IMR-90 (cell line): ENCODE measurements around the gene HACL1. TPM values are rescaled to one million over a fixed set of nuclear protein-coding genes. Genes with fewer than 3 reads are reported as not detected.

Experiments
- ATAC-seq: fragments of 200-7000 bp; cut with Tn5 transposase; 2 replicates; pipeline ENCODE4 v1.9.1; 2020; ENCODE audit warnings: low read depth, mild to moderate bottlenecking, moderate library complexity
- BruUV-seq: library from RNA; stranded (reverse); fragments of 400-500 nt; replicated peaks from 2 replicates; lab custom pipeline; 2021; lab: Mats Ljungman, UMichigan
- CTCF ChIA-PET: fragments of 300-600 bp; formaldehyde crosslinking; extraction: SDS; loops from one replicate; lab custom pipeline; 2021; ENCODE audit warnings: antibody characterized with exemption; lab: Yijun Ruan, JAX
- POLR2A ChIA-PET: fragments of 300-600 bp; sonication (Branson Sonifier 250); formaldehyde crosslinking; loops from one replicate; lab custom pipeline; 2022; ENCODE audit warnings: antibody characterized with exemption; ENCODE audit not compliant: unreplicated experiment; lab: Charles Lee
- DNase-seq: peaks from one replicate; pipeline ENCODE4 v3.0.0; 2013
- H2AFZ ChIP-seq: replicated peaks from 2 replicates; pipeline ENCODE3; 2013; ENCODE audit warnings: low read length, mild to moderate bottlenecking; ENCODE audit not compliant: poor library complexity
- H2AK5ac ChIP-seq: 2 replicates; pipeline ENCODE4 v1.6.1; 2013; ENCODE audit warnings: low read depth, low read length, inconsistent platforms
- H2AK9ac ChIP-seq: replicated peaks from 2 replicates; pipeline ENCODE3; 2013; ENCODE audit warnings: mild to moderate bottlenecking, low read depth, low read length, moderate library complexity; ENCODE audit not compliant: poor library complexity
- H2BK120ac ChIP-seq: 2 replicates; pipeline ENCODE4 v1.6.1; 2013; ENCODE audit warnings: low read depth, low read length, inconsistent platforms
- H2BK15ac ChIP-seq: 3 replicates; pipeline ENCODE4 v1.6.1; 2013; ENCODE audit warnings: low read depth, low read length, inconsistent platforms
- H2BK20ac ChIP-seq: 2 replicates; pipeline ENCODE4 v1.6.1; 2013; ENCODE audit warnings: low read depth, mild to moderate bottlenecking, inconsistent platforms, low read length, moderate library complexity
- H2BK5ac ChIP-seq: 2 replicates; pipeline ENCODE4 v1.6.1; 2013; ENCODE audit warnings: mild to moderate bottlenecking, low read depth, low read length, inconsistent platforms; ENCODE audit not compliant: poor library complexity, severe bottlenecking
- H3K14ac ChIP-seq: replicated peaks from 2 replicates; pipeline ENCODE4 v1.6.1; 2013; ENCODE audit warnings: low read depth, low read length, inconsistent platforms
- H3K18ac ChIP-seq: 2 replicates; pipeline ENCODE4 v1.6.1; 2013; ENCODE audit warnings: low read depth, low read length, control low read depth
- H3K23ac ChIP-seq: 2 replicates; pipeline ENCODE4 v1.6.1; 2013; ENCODE audit warnings: low read depth, low read length, inconsistent platforms
- H3K27ac ChIP-seq: 2 replicates; pipeline ENCODE4 v1.5.1; 2013; ENCODE audit warnings: mild to moderate bottlenecking, control low read depth, low read length; ENCODE audit not compliant: insufficient read depth
- H3K27me3 ChIP-seq: 2 replicates; pipeline ENCODE4 v1.6.1; 2013; ENCODE audit warnings: low read length; ENCODE audit not compliant: control insufficient read depth, insufficient read depth
- H3K36me3 ChIP-seq: 2 replicates; pipeline ENCODE4 v1.6.1; 2013; ENCODE audit warnings: low read length, mixed read lengths; ENCODE audit not compliant: control insufficient read depth, insufficient read depth
- H3K4ac ChIP-seq: 2 replicates; pipeline ENCODE4 v1.6.1; 2013; ENCODE audit warnings: low read depth, low read length, inconsistent platforms
- H3K4me1 ChIP-seq: 2 replicates; pipeline ENCODE4 v1.6.1; 2013; ENCODE audit warnings: low read length, mixed read lengths; ENCODE audit not compliant: control insufficient read depth, insufficient read depth
- H3K4me2 ChIP-seq: 2 replicates; pipeline ENCODE4 v1.6.1; 2013; ENCODE audit warnings: low read depth, mild to moderate bottlenecking, control low read depth, low read length, moderate library complexity
- H3K4me3 ChIP-seq: 2 replicates; pipeline ENCODE4 v1.5.1; 2013; ENCODE audit warnings: low read depth, mild to moderate bottlenecking, control low read depth, low read length, moderate library complexity; ENCODE audit not compliant: insufficient read depth
- H3K56ac ChIP-seq: 2 replicates; pipeline ENCODE4 v1.6.1; 2013; ENCODE audit warnings: low read length, inconsistent platforms; ENCODE audit not compliant: insufficient read depth; ENCODE audit errors: extremely low read depth
- H3K79me1 ChIP-seq, 2 experiments: 2 replicates each; pipeline ENCODE4 v1.6.1; 2013; ENCODE audit warnings: low read length in 2 of 2, inconsistent platforms in 1 of 2, low read depth in 1 of 2
- H3K9ac ChIP-seq: 2 replicates; pipeline ENCODE4 v1.6.1; 2013; ENCODE audit warnings: low read depth, low read length, control low read depth
- H3K9me1 ChIP-seq: 2 replicates; pipeline ENCODE4 v1.6.1; 2013; ENCODE audit warnings: low read length, inconsistent platforms; ENCODE audit not compliant: insufficient read depth
- H3K9me3 ChIP-seq: 2 replicates; pipeline ENCODE4 v1.6.1; 2013; ENCODE audit warnings: low read length; ENCODE audit not compliant: control insufficient read depth, insufficient read depth
- H4K20me1 ChIP-seq: 2 replicates; pipeline ENCODE4 v1.6.1; 2013; ENCODE audit warnings: low read length, inconsistent platforms; ENCODE audit not compliant: insufficient read depth
- H4K5ac ChIP-seq: 2 replicates; pipeline ENCODE4 v1.6.1; 2013; ENCODE audit warnings: mild to moderate bottlenecking, low read depth, low read length, control low read depth
- H4K8ac ChIP-seq, 2 experiments: 2 replicates each; pipeline ENCODE4 v1.6.1; 2013; ENCODE audit warnings: low read depth in 2 of 2, low read length in 2 of 2, control low read depth in 1 of 2, inconsistent platforms in 1 of 2
- H4K91ac ChIP-seq: 2 replicates; pipeline ENCODE4 v1.6.1; 2013; ENCODE audit warnings: low read depth, low read length, inconsistent platforms; ENCODE audit not compliant: insufficient read depth
- CEBPB ChIP-seq: IDR thresholded peaks from 2 replicates; pipeline ENCODE4 v1.6.1; 2012; ENCODE audit warnings: low read depth, low read length, improper control_type of control experiment
- FOS ChIP-seq: fragments of 150-350 bp; IDR thresholded peaks from 2 replicates; pipeline ENCODE4 v1.6.1; 2016; ENCODE audit warnings: low read depth, low read length
- MAFK ChIP-seq: IDR thresholded peaks from 2 replicates; pipeline ENCODE4 v1.6.1; 2012; ENCODE audit warnings: low read depth, low read length, improper control_type of control experiment
- POLR2A ChIP-seq: IDR thresholded peaks from 2 replicates; pipeline ENCODE4 v1.6.1; 2012; ENCODE audit warnings: mild to moderate bottlenecking, low read depth, low read length
- WGBS, 2 experiments: methylation state at CpG; one replicate each; pipeline versions ENCODE4 v1.1.5 to v1.1.7; 2013; ENCODE audit warnings: missing lambda C conversion rate in 2 of 2; ENCODE audit not compliant: insufficient read length in 1 of 2; ENCODE audit errors: extremely low coverage in 2 of 2; 5-methylcytosine and 5-hydroxymethylcytosine counted together
- dilution Hi-C: fragments of 300-500 bp; cut with HindIII; formaldehyde crosslinking; loops from one replicate; pipeline ENCODE4 v1.14.3; 2018; ENCODE audit warnings: low sequenced_read_pairs; ENCODE audit not compliant: unreplicated experiment
- in situ Hi-C: fragments of 300-500 bp; cut with MboI; formaldehyde crosslinking; loops from 3 replicates; pipeline ENCODE4 v1.14.3; 2019; ENCODE audit warnings: low sequenced_read_pairs, inconsistent platforms, mixed read lengths
- intact Hi-C: fragments of 100-400 bp; cut with micrococcal nuclease; formaldehyde crosslinking; loops from 2 replicates; pipeline ENCODE4 v1.10.0; 2022
- polyA plus RNA-seq, 3 experiments: library from polyadenylated mRNA; depleted of rRNA; stranded (reverse); fragments of >200 nt; gene quantifications; 2 replicates each; pipeline ENCODE4 v1.2.3, GENCODE V29; 2012; ENCODE audit warnings: low replicate concordance in 1 of 3
- total RNA-seq: library from RNA; depleted of rRNA; stranded (reverse); fragments of >200 nt; gene quantifications from 2 replicates; pipeline ENCODE4 v1.2.3, GENCODE V29; 2012

The HACL1 gene
- total and polyA plus RNA-seq, 2 of the 4 experiments (the other 2 are of a cell fraction), result 9.9 to 28.1 TPM

- Histone ChIP-seq H3K79me1 (peaks cover 0 to 4% of the 10 kb centered on the region in 2 experiments; a peak in 1 of 4 replicates), H3K18ac (no peak overlapping the region), H2BK120ac (no peak overlapping the region), H4K8ac (no peak overlapping the region), H2BK15ac (no peak overlapping the region), H4K20me1 (no peaks in the 10 kb centered on the region), H3K4me3 (no peak overlapping the region), H2BK5ac (no peak overlapping the region), H4K91ac (no peak overlapping the region), H3K4me1 (no peaks in the 10 kb centered on the region), H2BK20ac (no peak overlapping the region), H3K23ac (no peak overlapping the region), H3K9ac (no peak overlapping the region), H3K56ac (no peak overlapping the region), H2AFZ (no peak overlapping the region), H2AK5ac (no peak overlapping the region), H3K36me3 (no peaks in the 10 kb centered on the region), H4K5ac (no peak overlapping the region), H3K9me3 (peaks cover 9% of the 10 kb centered on the region), H3K27me3 (no peaks in the 10 kb centered on the region), H3K14ac (no peak overlapping the region), H3K4me2 (no peak overlapping the region), H3K9me1 (no peaks in the 10 kb centered on the region), H3K4ac (no peak overlapping the region), H2AK9ac (no peak overlapping the region), H3K27ac (no peak overlapping the region)
- dilution Hi-C loops, result no loop called here
- TF ChIP-seq FOS (no peak), MAFK (0 out of 2 replicates have a peak, but pooled peaks have one; percentile 19), POLR2A (no peak), CEBPB (peak; percentile 38; the same call in 1 of the 2 replicates)
- in situ Hi-C loops, result no loop called here
- WGBS, 2 experiments, result 80% methylated on average over 1 of the region's 6 CpGs; no CpG with 5 or more reads in 1 of the 2 experiments
- ChIA-PET POLR2A (no interaction called here), CTCF (interaction anchor here (0.6 to 0.7 kb wide), 2 partner anchors 227 to 397 kb away, joined by 3 read pairs; no protein-coding TSS in a partner anchor)
- intact Hi-C loops, result no loop called here
- no TSS peak for BruUV-seq
- peak; percentile 74 for DNase-seq
- ATAC-seq, result peak; percentile 57
Observed at GRCh38 chr3:15616053-15616452, 14.7 kb upstream of the HACL1 start.
